ENCODE data around the gene CHD3. TPM values are rescaled to one million over a fixed set of nuclear protein-coding genes. Genes with fewer than 3 reads are reported as not detected.
"Not testable (repeated sequence)": the region's sequence is repeated elsewhere in the genome, so short reads cannot be mapped to it uniquely, and the experiment has no call there.

Gene CHD3
- total RNA-seq, 1 donor from 2014 or later = 53.3 TPM

DNA sequence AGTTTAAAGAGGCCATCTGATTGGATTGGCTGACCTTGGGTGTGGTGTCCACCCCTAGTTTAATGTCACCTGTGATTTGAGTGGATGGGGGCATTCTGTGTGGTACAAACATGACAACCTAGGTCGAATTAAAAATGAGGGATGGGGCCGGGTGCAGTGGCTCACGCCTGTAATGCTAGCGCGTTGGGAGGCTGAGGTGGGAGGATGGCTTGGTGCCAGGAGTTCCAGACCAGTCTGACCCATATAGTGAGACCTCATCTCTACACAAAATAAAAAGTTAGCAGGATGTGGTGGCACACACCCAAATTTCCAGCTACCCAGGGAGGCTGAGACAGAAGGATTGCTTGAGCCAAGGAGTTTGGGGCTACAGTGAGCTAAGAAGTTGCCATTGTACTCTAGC lies 57.9 kb downstream of the CHD3 start:
- TF ChIP-seq, protein P1, sequence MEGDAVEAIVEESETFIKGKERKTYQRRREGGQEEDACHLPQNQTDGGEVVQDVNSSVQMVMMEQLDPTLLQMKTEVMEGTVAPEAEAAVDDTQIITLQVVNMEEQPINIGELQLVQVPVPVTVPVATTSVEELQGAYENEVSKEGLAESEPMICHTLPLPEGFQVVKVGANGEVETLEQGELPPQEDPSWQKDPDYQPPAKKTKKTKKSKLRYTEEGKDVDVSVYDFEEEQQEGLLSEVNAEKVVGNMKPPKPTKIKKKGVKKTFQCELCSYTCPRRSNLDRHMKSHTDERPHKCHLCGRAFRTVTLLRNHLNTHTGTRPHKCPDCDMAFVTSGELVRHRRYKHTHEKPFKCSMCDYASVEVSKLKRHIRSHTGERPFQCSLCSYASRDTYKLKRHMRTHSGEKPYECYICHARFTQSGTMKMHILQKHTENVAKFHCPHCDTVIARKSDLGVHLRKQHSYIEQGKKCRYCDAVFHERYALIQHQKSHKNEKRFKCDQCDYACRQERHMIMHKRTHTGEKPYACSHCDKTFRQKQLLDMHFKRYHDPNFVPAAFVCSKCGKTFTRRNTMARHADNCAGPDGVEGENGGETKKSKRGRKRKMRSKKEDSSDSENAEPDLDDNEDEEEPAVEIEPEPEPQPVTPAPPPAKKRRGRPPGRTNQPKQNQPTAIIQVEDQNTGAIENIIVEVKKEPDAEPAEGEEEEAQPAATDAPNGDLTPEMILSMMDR (conservative IDR thresholded peaks at IDR 0.05) = no peak
- no peak for DNase-seq (ENCODE audit: low read depth, low spot score)
- Mint-ChIP-seq H3K9me3 (no peaks in the 10 kb centered on the region), H3K4me1 (no peaks in the 10 kb centered on the region), H3K27me3 (ENCODE audit: low read depth) (no peaks in the 10 kb centered on the region), H3K4me3 (no peak overlapping the region), H3K27ac (ENCODE audit: unreplicated experiment) (no peak overlapping the region), H3K36me3 (ENCODE audit: low read depth) (peaks cover 11% of the 10 kb centered on the region)

DNA sequence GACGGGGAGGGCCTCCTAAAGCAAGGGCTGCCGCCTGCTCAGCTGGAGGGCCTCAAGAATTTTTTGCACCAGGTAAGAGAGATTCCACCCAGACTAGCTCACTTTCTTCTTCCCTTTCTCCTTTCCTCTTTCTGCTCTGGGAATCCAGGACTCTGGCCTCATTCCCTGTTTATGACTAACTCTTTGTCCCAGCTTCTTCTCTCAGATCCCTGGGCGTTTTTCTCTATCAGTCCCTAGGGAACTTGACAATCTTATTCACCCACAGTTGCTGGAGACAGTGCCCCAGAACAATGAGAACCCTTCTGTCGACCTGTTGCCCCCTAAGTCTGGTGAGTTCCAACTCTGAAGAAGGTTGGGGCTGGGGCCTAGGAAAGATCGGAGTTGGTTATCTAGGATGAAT lies 59.1 kb downstream of the CHD3 start:
- Mint-ChIP-seq H3K4me3 (no peak overlapping the region), H3K4me1 (no peaks in the 10 kb centered on the region), H3K9me3 (no peaks in the 10 kb centered on the region), H3K27ac (ENCODE audit: unreplicated experiment) (no peak overlapping the region), H3K36me3 (ENCODE audit: low read depth) (peaks cover 11% of the 10 kb centered on the region), H3K27me3 (ENCODE audit: low read depth) (no peaks in the 10 kb centered on the region)
- TF ChIP-seq, protein P1 (conservative IDR thresholded peaks at IDR 0.05) = no peak
- DNase-seq (ENCODE audit: low read depth, low spot score) = no peak

DNA sequence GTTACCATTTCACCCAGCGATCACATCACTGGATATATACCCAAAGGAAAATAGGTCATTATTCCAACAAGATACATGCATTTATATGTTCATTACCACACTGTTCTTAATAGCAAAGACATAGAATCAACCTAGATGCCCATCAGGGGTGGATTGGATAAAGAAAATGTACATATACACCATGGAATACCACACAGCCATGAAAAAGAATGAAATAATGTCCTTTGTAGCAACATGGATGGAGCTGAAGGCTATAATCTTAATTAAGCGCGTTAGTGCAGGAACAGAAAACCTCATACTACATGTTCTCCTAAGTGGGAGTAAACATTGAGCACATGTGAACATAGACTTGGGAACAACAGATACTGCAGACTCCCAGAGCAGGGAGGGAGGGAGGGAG lies 62.0 kb downstream of the CHD3 start:
- no peak overlapping the region for H3K4me3 Mint-ChIP-seq
- H3K4me1 Mint-ChIP-seq = no peaks in the 10 kb centered on the region
- peaks cover 11% of the 10 kb centered on the region for H3K36me3 Mint-ChIP-seq (ENCODE audit: low read depth)
- H3K27ac Mint-ChIP-seq (ENCODE audit: unreplicated experiment) = no peak overlapping the region
- no peaks in the 10 kb centered on the region for H3K27me3 Mint-ChIP-seq (ENCODE audit: low read depth)
- H3K9me3 Mint-ChIP-seq = no peaks in the 10 kb centered on the region
- TF ChIP-seq, protein P1 (conservative IDR thresholded peaks at IDR 0.05) = no peak
- DNase-seq (ENCODE audit: low read depth, low spot score) = no peak

DNA sequence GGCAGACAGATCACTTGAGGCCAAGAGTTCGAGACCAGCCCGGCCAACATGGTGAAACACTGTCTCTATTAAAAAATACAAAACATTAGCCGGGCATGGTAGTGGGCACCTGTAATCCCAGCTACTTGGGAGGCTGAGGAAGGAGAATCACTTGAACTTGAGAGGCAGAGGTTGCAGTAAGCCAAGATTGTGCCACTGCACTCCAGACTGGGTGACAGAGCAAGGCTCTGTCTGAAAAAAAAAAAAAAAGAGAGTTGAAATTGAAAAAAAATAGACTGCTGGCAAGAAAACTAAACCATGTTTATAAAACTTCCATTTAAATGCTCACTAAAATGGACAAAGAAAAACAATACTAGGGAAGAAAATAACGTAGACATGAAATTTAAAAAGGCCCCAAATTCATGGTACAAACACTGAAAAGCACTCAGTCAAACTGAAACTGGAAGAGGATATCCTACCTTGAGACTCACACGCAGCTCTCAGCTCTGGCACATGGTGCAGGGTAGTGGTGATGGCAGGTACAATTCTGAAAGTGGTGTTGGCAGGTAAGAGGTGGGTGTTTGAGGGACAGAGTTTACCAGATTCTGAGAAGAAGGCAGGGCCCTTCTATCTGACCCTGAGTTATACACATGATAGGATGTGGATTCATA lies 62.7 kb downstream of the CHD3 start:
- Mint-ChIP-seq H3K27me3 (ENCODE audit: low read depth) (no peaks in the 10 kb centered on the region), H3K27ac (ENCODE audit: unreplicated experiment) (no peak overlapping the region), H3K4me1 (no peaks in the 10 kb centered on the region), H3K4me3 (no peak overlapping the region), H3K36me3 (ENCODE audit: low read depth) (peaks cover 10% of the 10 kb centered on the region), H3K9me3 (no peaks in the 10 kb centered on the region)
- no peak for DNase-seq (ENCODE audit: low read depth, low spot score)
- TF ChIP-seq, protein P1 (conservative IDR thresholded peaks at IDR 0.05) = no peak

DNA sequence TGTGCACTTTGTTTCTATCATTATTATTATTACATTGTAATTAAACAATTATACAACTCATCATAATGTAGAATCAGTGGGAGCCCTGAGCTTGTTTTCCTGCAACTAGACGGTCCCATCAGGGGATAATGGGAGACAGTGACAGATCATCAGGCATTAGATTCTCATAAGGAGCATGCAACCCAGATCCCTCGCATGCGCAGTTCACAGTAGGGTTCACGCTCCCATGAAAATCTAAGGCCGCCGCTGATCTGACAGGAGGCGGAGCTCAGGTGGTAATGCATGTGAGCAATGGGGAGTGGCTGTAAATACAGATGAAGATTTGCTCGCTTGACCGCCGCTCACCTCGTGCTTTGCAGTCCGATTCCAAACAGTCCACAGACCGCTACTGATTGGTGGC lies 64.7 kb downstream of the CHD3 start:
- H3K4me1 Mint-ChIP-seq; H3K27me3 Mint-ChIP-seq (ENCODE audit: low read depth); DNase-seq (ENCODE audit: low read depth, low spot score); H3K27ac Mint-ChIP-seq (ENCODE audit: unreplicated experiment); H3K36me3 Mint-ChIP-seq (ENCODE audit: low read depth); H3K9me3 Mint-ChIP-seq; H3K4me3 Mint-ChIP-seq: not testable (repeated sequence)

DNA sequence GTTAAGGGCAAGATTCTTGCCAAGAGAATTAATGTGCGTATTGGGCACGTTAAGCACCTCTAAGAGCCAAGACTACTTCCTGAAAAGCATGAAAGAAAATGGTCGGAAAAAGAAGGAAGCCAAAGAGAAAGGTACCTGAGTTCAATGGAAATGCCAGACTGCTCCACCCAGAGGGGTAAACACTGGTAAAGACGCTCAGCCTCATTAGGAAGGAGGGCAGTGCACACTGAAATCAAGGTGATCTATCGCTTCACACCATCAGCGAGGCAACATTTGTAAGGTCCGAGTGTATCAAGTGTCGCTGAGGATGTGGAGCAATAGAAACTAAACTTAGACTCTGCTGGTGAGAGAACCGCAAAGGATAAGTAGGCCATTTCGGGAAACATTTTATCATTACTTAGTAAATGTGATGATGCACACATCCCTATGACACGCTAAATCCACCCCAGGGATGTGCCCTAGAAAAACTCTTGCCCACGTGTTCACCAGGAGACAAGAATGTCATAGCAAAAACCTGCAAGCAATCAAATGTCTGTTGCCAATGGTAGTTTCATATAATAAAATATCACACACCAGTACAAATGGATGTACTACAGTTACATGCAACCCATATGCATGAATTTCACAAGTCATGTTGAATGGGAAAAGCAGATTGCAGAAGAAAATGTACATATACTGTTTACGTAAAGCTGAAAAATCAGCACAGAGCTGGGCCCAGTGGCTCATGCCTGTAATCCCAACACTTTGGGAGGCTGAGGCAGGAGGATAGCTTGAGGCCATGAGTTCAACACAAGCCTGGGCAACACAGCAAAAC lies 67.0 kb downstream of the CHD3 start:
- DNase-seq (ENCODE audit: low read depth, low spot score) = no peak
- Mint-ChIP-seq H3K4me3 (no peak overlapping the region), H3K4me1 (no peaks in the 10 kb centered on the region), H3K27ac (ENCODE audit: unreplicated experiment) (no peak overlapping the region), H3K27me3 (ENCODE audit: low read depth) (peaks cover 3% of the 10 kb centered on the region), H3K9me3 (no peaks in the 10 kb centered on the region), H3K36me3 (ENCODE audit: low read depth) (no peaks in the 10 kb centered on the region)
- TF ChIP-seq, protein P1 (conservative IDR thresholded peaks at IDR 0.05) = no peak
